Esophagus mucosa (tissue), 1 donor: ENCODE data around the gene PROM2. TPM values are rescaled to one million over a fixed set of nuclear protein-coding genes. Genes with fewer than 3 reads are reported as not detected.

ENCODE experiments used
- ATAC-seq: fragments of 200-7000 bp; cut with Tn5 transposase; one replicate; pipeline ENCODE4 v1.9.1; 2020
- total RNA-seq: library from RNA; stranded (reverse); gene quantifications from one replicate; pipeline ENCODE4 v1.2.4, GENCODE V29; 2023
- donor health status: DM: yes; HTN: yes; CAD: no.

PROM2 gene
- total RNA-seq, 1 donor from 2014 or later: 100 TPM

GRCh38 chr2:95287336-95287735, 13.1 kb downstream of the PROM2 start:
- ATAC-seq: no peak

- ATAC-seq: peak; percentile 13
Observed at GRCh38 chr2:95287806-95288205, 13.6 kb downstream of the PROM2 start.

GRCh38 chr2:95289253-95289652, 15.0 kb downstream of the PROM2 start:
- no peak for ATAC-seq

GRCh38 chr2:95291222-95291621, 17.0 kb downstream of the PROM2 start:
- no peak for ATAC-seq

DNA sequence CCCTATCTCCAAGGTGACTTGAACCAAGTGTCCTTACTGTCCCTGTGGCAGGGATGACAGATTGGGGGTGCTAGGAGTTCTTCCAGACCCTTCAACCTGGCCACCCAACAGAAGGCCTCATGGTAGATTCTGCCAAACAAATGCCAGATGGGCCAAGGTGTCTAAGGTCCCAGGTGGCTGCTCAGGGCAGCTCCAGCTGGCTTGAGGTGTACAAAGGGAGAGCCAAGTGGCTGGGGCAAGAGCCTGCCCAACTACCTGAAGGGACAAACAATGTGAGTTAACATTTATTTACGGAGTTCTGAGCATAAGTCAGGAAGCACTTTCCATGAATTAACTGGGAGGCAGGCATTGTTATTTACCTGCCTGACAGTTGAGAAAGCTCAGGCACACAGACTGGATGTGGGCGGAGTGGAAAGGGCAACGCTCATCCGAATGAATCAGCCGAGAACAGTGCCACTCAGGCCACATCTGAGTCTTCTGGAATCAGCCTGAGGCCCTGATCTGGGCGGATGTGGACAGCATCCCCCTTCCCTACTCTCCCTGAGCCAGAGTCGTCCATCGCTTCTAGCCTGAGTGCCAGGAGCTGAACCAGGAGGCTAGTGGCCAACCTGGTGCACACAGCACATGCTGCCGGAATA, 18.5 kb downstream of the PROM2 start:
- peak; percentile 43 for ATAC-seq

DNA sequence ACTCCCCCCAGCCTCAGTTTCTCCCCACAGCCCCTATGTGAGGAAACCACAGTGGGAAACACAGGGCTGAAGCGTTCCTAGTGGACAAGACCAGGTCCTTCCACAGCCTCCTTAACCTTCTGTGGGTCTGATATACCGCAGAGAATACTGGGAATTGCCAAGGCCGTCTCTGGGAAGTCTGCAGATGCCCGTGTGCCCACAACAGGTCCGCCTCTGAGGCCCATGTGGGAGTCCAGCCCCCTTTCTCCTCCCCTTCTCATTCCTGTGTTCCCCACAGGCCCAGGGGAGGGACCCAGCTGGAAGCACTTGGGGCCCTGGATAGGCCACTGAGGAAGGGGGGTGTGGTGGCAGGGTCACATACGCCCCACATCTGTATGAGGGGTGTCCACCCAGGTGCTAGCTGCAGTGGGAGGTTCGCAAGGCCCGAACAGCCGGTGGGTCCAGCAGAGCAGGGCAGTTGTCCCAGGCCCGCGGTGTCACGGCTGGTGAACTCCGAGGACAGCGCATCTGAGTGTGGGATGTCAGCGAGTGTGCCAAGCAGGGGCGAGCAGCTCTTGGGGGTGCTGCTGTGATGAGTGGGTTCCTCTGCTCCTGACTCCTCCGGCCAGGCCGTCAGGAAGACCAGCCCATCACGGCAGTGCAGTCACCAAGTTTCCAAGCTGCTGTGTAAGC, 20.5 kb downstream of the PROM2 start:
- ATAC-seq: peak; percentile 23

GRCh38 chr2:95295376-95295775, 21.1 kb downstream of the PROM2 start:
- ATAC-seq: no peak

DNA sequence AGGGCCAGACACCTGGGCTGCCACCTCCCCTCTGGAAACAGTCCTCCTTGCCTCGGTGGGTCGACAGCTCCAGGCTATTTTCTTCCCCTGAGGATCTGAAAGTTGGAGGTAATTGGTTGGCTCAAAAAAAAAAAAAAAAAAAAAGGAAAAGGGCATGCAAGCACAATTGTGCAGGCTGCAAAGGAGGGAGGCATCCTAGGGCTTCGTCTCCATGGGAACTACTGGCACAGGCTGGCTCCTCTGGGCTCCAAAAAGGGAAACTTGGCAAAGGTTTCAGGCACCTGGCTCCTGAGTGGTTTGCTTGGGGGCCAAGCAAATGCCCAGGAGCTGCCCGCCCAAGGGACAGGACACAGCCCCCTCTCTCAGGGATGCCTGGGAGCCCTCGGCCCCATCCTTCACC, 21.8 kb downstream of the PROM2 start:
- ATAC-seq: peak; percentile 0

DNA sequence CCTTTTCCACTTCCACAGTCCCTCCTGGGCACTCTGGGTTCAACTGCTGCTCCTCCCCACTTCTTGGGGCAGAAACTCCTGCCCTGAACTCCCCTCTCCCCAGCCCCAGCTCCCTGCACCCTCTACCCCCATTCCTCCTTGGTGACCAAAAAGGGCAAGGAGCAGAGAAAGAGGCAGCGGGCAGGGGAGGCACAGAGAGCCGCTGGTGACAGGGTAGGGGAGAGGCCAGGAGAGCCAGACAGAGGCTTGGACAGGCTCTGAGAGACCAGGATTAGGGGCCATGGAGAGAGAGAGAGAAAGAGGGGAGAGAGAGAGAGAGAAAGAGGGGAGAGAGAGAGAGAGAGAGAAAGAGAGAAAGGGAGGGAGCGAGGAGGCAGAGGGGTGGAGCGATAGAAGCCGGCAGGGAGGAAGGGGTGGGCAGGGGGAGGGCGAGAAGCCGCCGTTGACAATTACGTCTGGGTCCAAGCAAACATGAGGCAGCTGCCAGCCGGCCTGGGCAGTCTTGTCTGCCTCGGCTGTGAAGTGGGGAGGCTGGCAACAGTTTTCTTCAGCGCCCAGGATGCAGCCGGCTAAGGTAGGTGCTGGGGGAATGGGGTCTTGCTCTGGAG, 22.7 kb downstream of the PROM2 start, which contains the start of gene KCNIP3:
Gene KCNIP3, plus strand, starts transcription at position 468 of the 608 bp plus-strand sequence. Its CDS starts 92 bp downstream, at position 560.
- no peak for ATAC-seq

- no peak for ATAC-seq
Observed at GRCh38 chr2:95297639-95298395, 23.6 kb downstream of the PROM2 start.

DNA sequence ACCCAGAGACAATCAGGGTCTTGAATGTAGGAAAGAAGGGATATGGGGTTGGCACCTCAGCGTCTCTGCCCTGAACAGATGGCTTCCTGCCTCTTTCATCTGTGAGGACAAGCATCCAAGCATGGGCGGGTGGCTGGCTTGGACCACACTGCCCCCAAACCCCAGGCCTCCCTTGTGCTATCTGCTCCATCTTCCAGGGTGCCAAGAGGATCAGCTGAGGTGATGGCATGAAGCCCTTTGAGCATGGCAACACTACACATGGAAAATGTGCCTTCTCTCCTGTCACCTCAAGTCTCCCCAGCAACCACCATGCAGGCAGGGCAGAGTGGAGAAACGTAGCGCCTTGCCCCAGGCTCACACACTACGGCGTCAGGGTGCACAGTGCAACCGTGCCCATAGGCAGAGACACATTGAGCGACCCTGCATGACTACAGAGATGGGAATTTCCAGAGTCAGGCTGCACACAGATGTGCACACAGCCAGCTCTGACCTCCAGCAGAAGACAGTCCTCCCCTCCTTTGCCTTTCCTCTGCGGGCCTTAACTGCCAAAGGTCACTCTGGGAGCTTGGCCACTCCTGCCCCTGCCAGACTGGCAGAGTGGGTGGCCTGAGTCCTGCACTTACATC, 24.4 kb downstream of the PROM2 start:
- no peak for ATAC-seq

- ATAC-seq: no peak
Observed at GRCh38 chr2:95299961-95300360, 25.7 kb downstream of the PROM2 start.

GRCh38 chr2:95300450-95300849, 26.2 kb downstream of the PROM2 start:
- peak; percentile 19 for ATAC-seq

GRCh38 chr2:95301186-95301585, 26.9 kb downstream of the PROM2 start:
- no peak for ATAC-seq

- no peak for ATAC-seq
Observed at GRCh38 chr2:95301876-95302641, 27.8 kb downstream of the PROM2 start.

DNA sequence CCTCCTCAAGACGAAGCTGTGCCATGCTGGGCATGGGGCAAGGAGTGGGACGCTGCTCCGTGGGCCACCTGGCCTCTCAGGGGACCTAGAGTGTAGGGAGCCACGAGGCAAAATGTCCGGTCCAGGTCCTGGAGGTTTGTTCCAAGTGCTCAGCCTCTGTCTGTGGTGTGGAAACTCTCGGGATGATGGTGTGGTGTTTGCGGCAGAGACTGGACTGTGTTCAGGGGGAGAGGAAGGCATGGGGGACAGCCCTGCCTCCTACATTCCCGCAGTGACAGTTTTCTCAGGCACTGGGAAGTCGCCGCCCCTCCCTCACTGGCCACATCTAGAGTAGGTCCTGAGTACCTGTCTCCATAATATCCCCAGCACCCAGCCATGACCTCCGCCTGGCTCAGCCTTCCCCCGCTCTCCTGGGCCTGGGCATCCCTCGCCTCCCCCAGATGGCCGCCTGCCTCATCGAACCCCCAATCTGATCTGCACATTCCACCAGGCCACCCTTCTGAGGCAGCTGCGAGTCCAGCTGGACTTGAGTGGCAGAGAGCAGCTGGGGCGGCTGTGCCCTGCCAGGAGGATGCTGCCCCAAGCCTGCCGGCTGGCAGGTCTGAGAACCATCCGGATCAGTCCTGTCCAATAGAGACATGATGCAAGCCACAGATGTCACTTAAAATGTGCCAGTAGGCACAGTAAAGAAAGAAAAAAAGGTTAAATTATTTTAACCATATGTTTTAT, 29.1 kb downstream of the PROM2 start:
- no peak for ATAC-seq

DNA sequence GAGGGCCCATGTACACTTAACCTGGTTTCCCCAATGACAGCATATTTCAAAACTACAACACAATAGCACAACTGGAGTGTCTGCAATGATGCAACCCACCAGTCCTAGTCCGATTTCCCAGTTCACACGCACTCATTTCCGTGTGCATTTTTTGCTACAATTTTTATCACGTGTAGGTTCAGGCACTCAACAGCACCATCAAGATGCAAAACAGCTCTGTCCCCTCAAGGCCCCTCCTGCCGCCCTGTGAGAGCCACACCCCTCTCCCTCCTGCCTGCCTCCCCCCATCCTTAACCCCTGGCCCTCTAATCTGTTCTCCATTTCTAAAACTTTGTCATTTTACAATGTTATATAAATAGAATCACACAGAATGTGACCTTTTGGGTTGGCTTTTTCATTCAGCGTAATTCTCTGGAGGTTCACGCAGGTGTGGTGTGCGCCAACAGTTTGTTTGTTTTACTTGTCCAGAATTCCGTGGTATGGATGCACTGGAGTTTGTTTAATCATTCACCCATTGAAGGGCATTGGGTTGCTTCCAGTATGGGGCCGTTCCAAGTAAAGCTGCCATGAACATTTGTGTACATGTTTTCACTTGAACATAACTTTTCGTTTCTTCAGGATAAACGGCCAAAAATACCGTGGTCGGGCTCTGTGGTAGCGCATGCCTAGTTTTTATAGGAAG, 31.3 kb downstream of the PROM2 start:
- ATAC-seq: no peak

GRCh38 chr2:95306336-95306895, 32.2 kb downstream of the PROM2 start:
- ATAC-seq: no peak

DNA sequence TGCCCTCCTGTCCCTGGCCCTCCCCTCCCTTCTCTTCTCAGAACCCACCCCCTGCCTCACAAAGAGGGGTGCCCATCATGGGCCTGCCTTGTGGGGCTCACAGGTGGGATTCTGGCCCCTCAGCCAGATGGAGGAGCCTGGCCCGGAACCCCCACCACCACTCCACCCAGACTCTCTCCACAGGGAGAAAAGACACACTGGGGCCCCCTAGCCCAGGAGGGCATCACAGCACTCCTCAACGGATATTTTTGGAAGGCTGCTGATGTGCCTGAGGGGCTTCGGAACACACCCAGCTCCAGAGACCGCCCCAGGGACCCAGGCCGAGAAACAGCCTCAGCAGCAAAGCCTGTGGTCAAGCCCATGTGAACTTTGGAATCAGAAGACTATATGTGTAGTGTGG, 32.8 kb downstream of the PROM2 start:
- no peak for ATAC-seq

GRCh38 chr2:95307878-95308277, 33.6 kb downstream of the PROM2 start:
- no peak for ATAC-seq
